Gastroesophageal sphincter (tissue), 4 donors: ENCODE results near the gene LAMC2. TPM values are rescaled to one million over a fixed set of nuclear protein-coding genes. Genes with fewer than 3 reads are reported as not detected.
A peak's percentile ranks its signal among the peaks of the same experiment; 100 is the strongest.

ENCODE experiments used
- ATAC-seq: fragments of 150-250 bp; one replicate; pipeline ENCODE4 v1.9.1; 2016; ENCODE audit warnings: mild to moderate bottlenecking, moderate library complexity
- H3K27ac ChIP-seq, 4 donors: fragments of 200-600 bp; sonication (generic) in 3 of 4; 1 replicate in 3 of 4; 2 replicates in 1 of 4; pipeline ENCODE4 v1.5.1; 2016 to 2019
- H3K27me3 ChIP-seq: fragments of 200-600 bp; sonication (generic); one replicate; pipeline ENCODE4 v1.5.1; 2019
- H3K36me3 ChIP-seq, 2 donors: fragments of 200-600 bp; sonication (generic); one replicate each; pipeline ENCODE4 v1.5.1; 2019; ENCODE audit warnings: control low read depth in 1 of 2
- H3K4me1 ChIP-seq, 3 donors: fragments of 200-600 bp; sonication (generic); 1 replicate in 2 of 3; 2 replicates in 1 of 3; pipeline ENCODE4 v1.5.1; 2016 to 2019; ENCODE audit warnings: control low read depth in 2 of 3
- H3K4me3 ChIP-seq, 2 donors: fragments of 200-600 bp; sonication (generic); one replicate each; pipeline ENCODE4 v1.5.1; 2019; ENCODE audit warnings: mild to moderate bottlenecking in 1 of 2, moderate library complexity in 1 of 2
- H3K9me3 ChIP-seq, 3 donors: fragments of 200-600 bp; sonication (generic); one replicate each; pipeline ENCODE4 v1.5.1; 2017 to 2019; ENCODE audit warnings: control low read depth in 2 of 3
- CTCF ChIP-seq, 4 experiments: fragments of 200-600 bp in 2 of 4; fragments of 450-650 bp in 2 of 4; sonication (generic) in 1 of 4; IDR thresholded peaks; one replicate each; pipeline ENCODE4 v1.5.1; 2017 to 2019; ENCODE audit warnings: antibody characterized with exemption in 4 of 4, mild to moderate bottlenecking in 2 of 4, moderate library complexity in 2 of 4
- EP300 ChIP-seq: sonication (generic); formaldehyde crosslinking; IDR thresholded peaks from one replicate; pipeline ENCODE4 v1.6.1; 2017; ENCODE audit warnings: antibody characterized with exemption, mild to moderate bottlenecking
- POLR2A ChIP-seq, 2 donors: fragments of 450-650 bp; IDR thresholded peaks; one replicate each; pipeline ENCODE4 v1.6.1; 2017; ENCODE audit warnings: antibody characterized with exemption in 2 of 2, mild to moderate bottlenecking in 2 of 2, moderate library complexity in 1 of 2
- POLR2AphosphoS5 ChIP-seq: sonication (generic); formaldehyde crosslinking; IDR thresholded peaks from one replicate; pipeline ENCODE4 v1.6.1; 2017; ENCODE audit warnings: antibody characterized with exemption
- WGBS, 2 donors: methylation state at CpG; one replicate each; pipeline ENCODE4 v1.1.5; 2018; ENCODE audit warnings: low coverage in 1 of 2; 5-methylcytosine and 5-hydroxymethylcytosine counted together
- total RNA-seq, 4 donors: library from RNA; depleted of rRNA; stranded (reverse); fragments of >200 nt; gene quantifications; one replicate each; pipeline ENCODE4 v1.1.0, GENCODE V29; 2016

Gene LAMC2
- total RNA-seq, 4 donors from 2014 or later, result 10.2 to 43.4 (median 18.4) TPM

- Histone ChIP-seq H3K27ac (peak overlapping the region in 3 of 4 donors; percentile 49 to 78 (median 53)), H3K27me3 (no peaks in the 10 kb centered on the region), H3K9me3 (no peaks in the 10 kb centered on the region), H3K4me1 (peaks cover 0 to 23% (median 10%) of the 10 kb centered on the region in 3 donors), H3K4me3 (no peak overlapping the region), H3K36me3 (no peaks in the 10 kb centered on the region)
- WGBS, 2 donors, result 65 to 100% methylated on average over 1 to 2 of the region's 6 CpGs
- ATAC-seq, result no peak
- no peak for TF ChIP-seq EP300
- no peak for TF ChIP-seq POLR2A (IDR thresholded peaks at IDR 0.05)
- no peak for TF ChIP-seq CTCF (IDR thresholded peaks at IDR 0.05)
Observed at GRCh38 chr1:183290628-183291027, 104.6 kb downstream of the LAMC2 start.

- WGBS, 2 donors, result 14 to 64% methylated on average over 1 to 2 of the region's 5 CpGs
- Histone ChIP-seq H3K9me3 (no peaks in the 10 kb centered on the region), H3K4me1 (peaks cover 0 to 23% (median 10%) of the 10 kb centered on the region in 3 donors)
Observed at GRCh38 chr1:183291216-183291762, 105.2 kb downstream of the LAMC2 start.

GRCh38 chr1:183291802-183292514 lies 105.9 kb downstream of the LAMC2 start:
- Histone ChIP-seq H3K36me3 (no peaks in the 10 kb centered on the region), H3K27ac (peak overlapping the region in 3 of 4 donors; percentile 49 to 78 (median 53))
- ATAC-seq, result peak; percentile 77

More at GRCh38 chr1:183291216-183291762, 105.2 kb downstream of the LAMC2 start:
- no peaks in the 10 kb centered on the region for H3K36me3 ChIP-seq
- H3K4me3 ChIP-seq, result no peak overlapping the region
- no peak for ATAC-seq
- no peaks in the 10 kb centered on the region for H3K27me3 ChIP-seq
- peak overlapping the region in 3 of 4 donors; percentile 49 to 78 (median 53) for H3K27ac ChIP-seq
- TF ChIP-seq CTCF (IDR thresholded peaks at IDR 0.05), result no peak
- TF ChIP-seq EP300, result no peak
- no peak for TF ChIP-seq POLR2A (IDR thresholded peaks at IDR 0.05)
- TF ChIP-seq POLR2AphosphoS5, result no peak

GRCh38 chr1:183293241-183293640 lies 107.2 kb downstream of the LAMC2 start:
- H3K27ac ChIP-seq, result peak overlapping the region in 1 of 4 donors; percentile 78
- TF ChIP-seq POLR2A (IDR thresholded peaks at IDR 0.05) (no peak), EP300 (no peak), POLR2AphosphoS5 (no peak), CTCF (IDR thresholded peaks at IDR 0.05) (no peak)
- no peak overlapping the region for H3K4me3 ChIP-seq
- H3K9me3 ChIP-seq, result no peaks in the 10 kb centered on the region
- H3K27me3 ChIP-seq, result no peaks in the 10 kb centered on the region
- 100% methylated on average over 1 to 3 of the region's 9 CpGs for WGBS, 2 donors
- H3K4me1 ChIP-seq, result peaks cover 0 to 14% (median 10%) of the 10 kb centered on the region in 3 donors
- no peak for ATAC-seq
- H3K36me3 ChIP-seq, result no peaks in the 10 kb centered on the region

More at GRCh38 chr1:183291802-183292514, 105.9 kb downstream of the LAMC2 start:
- Histone ChIP-seq H3K9me3 (no peaks in the 10 kb centered on the region), H3K4me3 (no peak overlapping the region), H3K27me3 (no peaks in the 10 kb centered on the region), H3K4me1 (peaks cover 0 to 20% (median 10%) of the 10 kb centered on the region in 3 donors)
- 39 to 56% methylated on average over 6 to 7 of the region's 11 CpGs for WGBS, 2 donors
- TF ChIP-seq CTCF (IDR thresholded peaks at IDR 0.05) (no peak), POLR2AphosphoS5 (peak; percentile 57), POLR2A (IDR thresholded peaks at IDR 0.05) (no peak), EP300 (no peak)
